Epithelial cell of esophagus (primary cell): ENCODE data around the gene MCTP1.
"Not testable (repeated sequence)": the region's sequence is repeated elsewhere in the genome, so short reads cannot be mapped to it uniquely, and the experiment has no call there.

Experiments used
- DNase-seq: peaks from one replicate; pipeline ENCODE4 v3.0.0; 2010; ENCODE audit warnings: low read depth
- H3K4me3 ChIP-seq: 2 replicates; pipeline ENCODE4 v1.5.1; 2011; ENCODE audit warnings: mild to moderate bottlenecking, low read length, control low read depth
- TF ChIP-seq, protein P1 (sequence below): IDR thresholded peaks from 2 replicates; pipeline ENCODE4 v1.5.1; 2011; ENCODE audit warnings: low read depth, mild to moderate bottlenecking, low read length, control low read depth, inconsistent platforms; ENCODE audit not compliant: insufficient read depth; ENCODE audit errors: missing control alignments

MCTP1 gene

DNA sequence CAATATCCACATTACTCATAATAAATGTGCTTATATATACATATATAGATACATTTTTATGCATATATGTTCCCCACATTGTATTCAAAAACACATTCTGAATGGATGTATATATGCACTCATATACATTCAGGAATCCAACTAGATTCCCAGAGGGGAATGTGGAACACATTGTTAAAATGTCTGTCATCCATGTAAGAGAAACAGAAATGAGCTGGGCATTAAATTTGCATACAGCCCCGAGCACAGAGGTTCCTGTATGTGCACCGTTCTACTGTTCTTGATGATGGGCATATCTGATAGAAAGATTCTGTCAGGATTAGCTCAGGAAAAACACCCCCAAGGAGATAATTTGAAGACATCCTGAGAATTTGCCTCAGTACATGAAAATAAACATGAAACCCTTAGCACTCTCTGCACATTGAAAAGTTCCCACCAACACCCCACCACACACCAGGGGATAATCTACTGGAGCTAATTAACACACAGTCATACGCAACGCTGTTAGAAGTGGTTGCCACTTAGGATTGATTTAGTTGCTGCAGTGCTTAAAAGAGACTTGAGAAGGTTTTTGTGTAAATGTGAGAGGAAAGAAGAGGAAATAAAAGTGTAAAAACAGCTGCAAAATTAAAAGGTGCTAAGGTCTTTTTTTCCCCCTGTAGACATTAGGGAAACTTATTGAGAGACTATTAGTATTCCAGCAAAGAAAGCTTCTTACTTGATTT is 443.1 kb downstream of the MCTP1 start:
- DNase-seq = no peak
- TF ChIP-seq, protein P1, sequence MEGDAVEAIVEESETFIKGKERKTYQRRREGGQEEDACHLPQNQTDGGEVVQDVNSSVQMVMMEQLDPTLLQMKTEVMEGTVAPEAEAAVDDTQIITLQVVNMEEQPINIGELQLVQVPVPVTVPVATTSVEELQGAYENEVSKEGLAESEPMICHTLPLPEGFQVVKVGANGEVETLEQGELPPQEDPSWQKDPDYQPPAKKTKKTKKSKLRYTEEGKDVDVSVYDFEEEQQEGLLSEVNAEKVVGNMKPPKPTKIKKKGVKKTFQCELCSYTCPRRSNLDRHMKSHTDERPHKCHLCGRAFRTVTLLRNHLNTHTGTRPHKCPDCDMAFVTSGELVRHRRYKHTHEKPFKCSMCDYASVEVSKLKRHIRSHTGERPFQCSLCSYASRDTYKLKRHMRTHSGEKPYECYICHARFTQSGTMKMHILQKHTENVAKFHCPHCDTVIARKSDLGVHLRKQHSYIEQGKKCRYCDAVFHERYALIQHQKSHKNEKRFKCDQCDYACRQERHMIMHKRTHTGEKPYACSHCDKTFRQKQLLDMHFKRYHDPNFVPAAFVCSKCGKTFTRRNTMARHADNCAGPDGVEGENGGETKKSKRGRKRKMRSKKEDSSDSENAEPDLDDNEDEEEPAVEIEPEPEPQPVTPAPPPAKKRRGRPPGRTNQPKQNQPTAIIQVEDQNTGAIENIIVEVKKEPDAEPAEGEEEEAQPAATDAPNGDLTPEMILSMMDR = no peak
- no peak overlapping the region for H3K4me3 ChIP-seq

DNA sequence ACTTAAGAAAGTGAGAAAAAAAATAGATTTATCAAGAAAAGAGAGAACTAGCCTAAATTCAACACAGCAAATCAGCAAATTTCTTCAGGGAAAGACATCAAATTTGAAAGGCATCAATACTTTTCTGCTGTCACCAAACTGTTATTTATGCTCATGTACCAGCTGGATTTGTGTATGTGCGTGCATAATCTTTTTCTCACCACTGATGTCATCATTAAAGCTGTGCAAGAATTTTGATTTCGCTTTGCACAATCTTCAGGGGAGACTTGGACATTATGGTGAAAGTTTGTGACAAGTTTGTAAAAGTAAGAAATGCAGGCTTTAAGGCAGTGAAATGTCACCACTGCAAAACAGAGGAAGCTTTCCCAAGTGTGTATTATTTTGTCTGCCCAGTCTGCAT is 451.0 kb downstream of the MCTP1 start:
- H3K4me3 ChIP-seq = no peak overlapping the region
- DNase-seq = no peak
- TF ChIP-seq, protein P1 = no peak

DNA sequence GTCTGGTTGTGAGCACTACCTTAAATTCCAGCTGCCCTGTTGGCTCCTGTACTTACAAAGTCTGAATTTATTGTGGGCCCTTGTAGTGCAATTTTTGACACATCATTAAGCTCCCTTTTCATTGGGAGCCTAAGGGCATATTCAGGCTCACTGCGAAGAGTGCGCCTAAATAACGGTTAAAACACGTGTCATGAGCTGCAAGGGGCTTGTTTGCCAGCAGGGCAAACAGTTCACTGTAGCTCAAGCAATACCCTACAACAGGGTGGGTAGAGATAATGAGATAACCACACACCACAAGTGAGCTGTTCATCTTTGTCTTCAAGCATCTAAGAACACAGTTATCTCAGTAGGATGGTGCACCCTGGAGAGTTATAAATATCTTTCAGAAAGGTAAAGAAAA is 452.2 kb downstream of the MCTP1 start:
- DNase-seq = no peak
- TF ChIP-seq, protein P1 = no peak
- H3K4me3 ChIP-seq = no peak overlapping the region

DNA sequence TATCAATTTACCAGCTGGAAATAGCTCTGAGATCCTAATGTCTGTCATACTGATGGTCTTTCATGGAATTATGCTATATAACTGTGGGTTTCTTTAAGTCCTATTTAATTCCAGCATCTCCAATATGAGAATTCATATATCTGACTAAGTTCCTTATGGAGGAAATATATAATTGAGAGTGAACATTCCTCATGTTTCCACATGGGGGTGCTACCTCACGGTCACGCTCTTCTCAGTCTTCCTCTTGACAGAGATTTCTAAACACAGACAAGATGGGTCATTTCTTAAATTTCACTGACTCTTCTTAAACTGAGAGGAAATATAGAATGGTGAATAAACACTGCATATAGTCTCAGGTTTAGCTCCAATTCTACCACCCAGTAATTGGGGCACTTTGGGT is 454.4 kb downstream of the MCTP1 start:
- TF ChIP-seq, protein P1 = peak; percentile 55
- no peak overlapping the region for H3K4me3 ChIP-seq
- peak; percentile 41 for DNase-seq

DNA sequence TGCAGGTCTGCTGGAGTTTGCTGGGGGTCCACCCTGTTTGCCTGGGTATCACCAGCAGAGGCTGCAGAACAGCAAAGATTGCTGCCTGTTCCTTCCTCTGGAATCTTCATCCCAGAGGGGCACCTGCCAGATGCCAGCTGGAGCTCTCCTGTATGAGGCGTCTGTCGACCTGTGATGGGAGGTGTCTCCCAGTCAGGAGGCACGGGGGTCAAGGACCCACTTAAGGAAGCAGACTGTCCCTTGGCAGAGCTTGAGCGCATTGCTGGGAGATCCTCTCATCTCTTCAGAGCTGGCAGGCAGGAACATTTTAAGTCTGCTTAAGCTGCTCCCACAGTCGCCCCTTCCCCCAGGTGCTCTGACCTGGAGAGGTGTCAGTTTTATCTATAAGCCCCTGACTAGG is 456.7 kb downstream of the MCTP1 start:
- not testable (repeated sequence) for DNase-seq, H3K4me3 ChIP-seq

DNA sequence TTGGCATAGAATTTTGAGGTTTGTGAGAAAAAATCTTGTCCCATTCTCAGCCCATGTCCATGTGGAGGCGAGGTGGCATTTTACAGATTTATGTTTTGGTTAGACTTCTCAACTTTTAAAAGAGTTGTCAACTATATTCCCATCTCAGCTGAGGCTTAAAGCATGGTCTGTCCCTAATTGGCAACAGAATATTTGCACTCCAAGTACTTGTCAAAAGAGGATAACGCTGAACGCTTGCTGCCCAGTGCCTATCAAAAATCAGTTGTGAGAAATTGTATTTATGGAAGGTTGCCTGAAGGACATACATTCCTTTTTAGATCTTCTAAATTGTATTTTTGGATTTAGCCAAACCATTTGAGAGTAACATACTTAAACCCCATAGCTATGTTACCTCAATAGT is 464.4 kb downstream of the MCTP1 start:
- DNase-seq = no peak
- TF ChIP-seq, protein P1 = no peak
- H3K4me3 ChIP-seq = no peak overlapping the region

DNA sequence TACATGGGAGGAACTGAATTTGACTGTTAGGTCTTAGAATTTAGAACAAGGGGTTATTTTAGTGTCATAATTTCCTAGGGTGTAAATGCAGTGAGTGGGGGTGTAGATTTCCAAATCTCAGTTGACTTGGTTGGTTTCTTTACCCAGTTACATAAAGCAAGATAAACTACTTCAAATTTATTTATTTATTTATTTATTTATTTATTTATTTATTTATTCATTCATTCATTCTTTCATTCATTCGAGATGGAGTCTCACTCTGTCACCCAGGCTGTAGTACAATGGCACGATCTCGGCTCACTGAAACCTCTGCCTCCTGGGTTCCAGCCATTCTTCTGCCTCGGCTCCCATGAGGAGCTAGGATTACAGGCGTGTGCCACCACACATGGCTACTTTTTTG is 466.0 kb downstream of the MCTP1 start:
- DNase-seq = no peak
- H3K4me3 ChIP-seq = no peak overlapping the region
- TF ChIP-seq, protein P1 = no peak
